OCI-LY1 (cell line): ENCODE measurements around the gene DOCK2.

Source experiments
- CTCF ChIP-seq: fragments of 200-600 bp; sonication (generic), shearing (Covaris generic); IDR thresholded peaks from 2 replicates; pipeline ENCODE4 v1.5.1; 2017; ENCODE audit warnings: mild to moderate bottlenecking, antibody characterized with exemption, low read length, moderate library complexity, mixed read lengths
- EZH2 ChIP-seq: fragments of 200-600 bp; sonication (generic), shearing (Covaris generic); IDR thresholded peaks from 2 replicates; pipeline ENCODE4 v1.8.0; 2017; ENCODE audit warnings: borderline replicate concordance, mixed run types, mild to moderate bottlenecking, antibody characterized with exemption, low read length, moderate library complexity, mixed read lengths

GRCh38 chr5:169958278-169958677 lies 321.2 kb downstream of the DOCK2 start:
- TF ChIP-seq CTCF (no peak), EZH2 (no peak)
